ENCODE data around the gene UNK. TPM values are rescaled to one million over a fixed set of nuclear protein-coding genes. Genes with fewer than 3 reads are reported as not detected.

UNK gene
- total RNA-seq, 1 experiment from 2014 or later = 49.0 TPM

DNA sequence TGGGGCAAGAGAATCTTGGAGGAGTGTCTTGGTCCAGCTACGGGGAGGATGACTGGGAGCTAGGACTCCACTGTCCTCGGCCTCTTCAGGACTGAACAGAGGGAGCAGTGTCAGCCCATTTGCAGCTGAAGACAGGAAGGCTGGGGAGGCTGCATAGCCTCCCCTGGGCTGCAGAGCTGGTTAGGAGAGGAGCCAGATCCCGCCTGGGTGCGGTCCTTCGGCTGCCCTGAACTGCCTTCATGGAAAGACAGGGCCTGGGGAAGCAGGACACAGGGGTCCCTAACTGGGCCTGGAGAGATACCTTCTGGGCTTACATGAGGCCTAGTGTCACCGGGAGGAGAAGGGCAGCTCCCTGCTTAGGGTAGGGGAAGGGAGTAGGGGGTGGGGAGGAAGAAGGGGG is 33.0 kb downstream of the UNK start:
- H3K27me3 ChIP-seq (ENCODE audit: low read length) = no peaks in the 10 kb centered on the region

DNA sequence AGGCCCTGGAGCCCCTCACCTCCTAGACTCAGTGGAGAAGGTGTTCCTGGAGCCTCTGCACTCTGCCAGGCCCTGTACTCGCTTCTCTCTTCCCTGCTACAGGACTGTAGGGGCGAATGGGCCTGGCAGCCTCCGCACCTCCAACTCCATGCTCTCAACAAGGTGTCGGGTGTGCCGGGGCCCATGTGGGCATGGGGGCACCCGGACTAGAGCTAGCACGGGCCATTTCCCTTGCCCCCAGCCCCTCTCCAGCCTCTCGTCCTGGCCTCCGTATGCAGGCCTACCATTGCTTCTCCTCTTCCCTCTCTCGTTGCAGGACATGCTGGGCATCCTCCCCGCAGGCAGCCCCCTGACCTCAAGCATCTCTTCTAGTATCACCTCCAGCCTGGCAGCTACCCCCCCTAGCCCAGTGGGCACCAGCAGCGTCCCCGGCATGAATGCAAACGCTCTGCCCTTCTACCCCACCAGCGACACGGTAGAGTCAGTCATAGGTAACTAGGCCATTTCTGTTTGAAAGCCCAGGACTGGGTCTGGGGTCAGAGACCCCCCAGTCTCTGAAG is 33.8 kb downstream of the UNK start:
- H3K4me2 ChIP-seq (ENCODE audit: low read depth, low read length, poor library complexity, severe bottlenecking) = no peak overlapping the region
- no peaks in the 10 kb centered on the region for H3K79me2 ChIP-seq (ENCODE audit: low read length)
- H3K27ac ChIP-seq (ENCODE audit: low read length) = no peak overlapping the region
- no peak overlapping the region for H3K9ac ChIP-seq (ENCODE audit: low read length)
- no peak for DNase-seq
- H3K36me3 ChIP-seq (ENCODE audit: insufficient read depth, low read length) = peaks cover 17% of the 10 kb centered on the region
- H3K27me3 ChIP-seq (ENCODE audit: low read length) = no peaks in the 10 kb centered on the region
- no peaks in the 10 kb centered on the region for H3K9me3 ChIP-seq (ENCODE audit: low read length)
- no peaks in the 10 kb centered on the region for H4K20me1 ChIP-seq (ENCODE audit: insufficient read depth, low read depth, low read length)
- H3K4me3 ChIP-seq (ENCODE audit: low read length) = no peak overlapping the region
- H2AFZ ChIP-seq (ENCODE audit: low read length) = no peak overlapping the region
- H3K4me1 ChIP-seq (ENCODE audit: low read length) = peaks cover 19% of the 10 kb centered on the region
- H3K9me2 ChIP-seq (replicated peaks; ENCODE audit: insufficient read depth, low read length) = no peaks in the 10 kb centered on the region

More for the DNA sequence above, 33.0 kb downstream of the UNK start:
- Histone ChIP-seq H3K9ac (ENCODE audit: low read length) (no peak overlapping the region), H2AFZ (ENCODE audit: low read length) (no peak overlapping the region), H3K9me2 (replicated peaks; ENCODE audit: insufficient read depth, low read length) (no peaks in the 10 kb centered on the region), H3K27ac (ENCODE audit: low read length) (no peak overlapping the region), H4K20me1 (ENCODE audit: insufficient read depth, low read depth, low read length) (no peaks in the 10 kb centered on the region), H3K4me3 (ENCODE audit: low read length) (no peak overlapping the region), H3K4me1 (ENCODE audit: low read length) (peaks cover 20% of the 10 kb centered on the region), H3K9me3 (ENCODE audit: low read length) (no peaks in the 10 kb centered on the region), H3K79me2 (ENCODE audit: low read length) (no peaks in the 10 kb centered on the region), H3K4me2 (ENCODE audit: low read depth, low read length, poor library complexity, severe bottlenecking) (no peak overlapping the region), H3K36me3 (ENCODE audit: insufficient read depth, low read length) (peaks cover 21% of the 10 kb centered on the region)
- no peak for DNase-seq

DNA sequence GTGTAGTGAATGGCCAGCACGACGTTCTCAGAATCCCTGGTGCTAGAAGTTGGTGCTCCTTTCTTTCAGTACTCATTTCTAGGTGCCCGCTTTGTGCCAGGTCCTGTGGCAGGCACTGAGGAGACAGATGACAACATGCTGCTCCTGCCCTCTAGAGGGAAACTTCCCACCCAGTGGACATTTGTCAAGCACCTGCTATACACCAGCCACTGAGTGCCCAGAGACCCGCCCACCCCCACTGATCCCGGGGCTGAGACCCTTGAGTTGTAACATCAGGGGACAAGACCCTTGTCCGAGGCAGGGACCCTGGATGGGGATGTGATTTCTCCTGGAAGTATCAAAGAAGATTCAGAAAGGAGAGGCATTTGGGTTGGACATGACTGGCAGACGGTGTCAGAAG is 34.5 kb downstream of the UNK start:
- H3K9ac ChIP-seq (ENCODE audit: low read length) = no peak overlapping the region
- H3K27ac ChIP-seq (ENCODE audit: low read length) = no peak overlapping the region
- peaks cover 13% of the 10 kb centered on the region for H3K4me1 ChIP-seq (ENCODE audit: low read length)
- H3K9me2 ChIP-seq (replicated peaks; ENCODE audit: insufficient read depth, low read length) = no peaks in the 10 kb centered on the region
- no peaks in the 10 kb centered on the region for H3K27me3 ChIP-seq (ENCODE audit: low read length)
- no peak for DNase-seq
- peaks cover 13% of the 10 kb centered on the region for H3K36me3 ChIP-seq (ENCODE audit: insufficient read depth, low read length)
- no peak overlapping the region for H2AFZ ChIP-seq (ENCODE audit: low read length)
- H3K4me2 ChIP-seq (ENCODE audit: low read depth, low read length, poor library complexity, severe bottlenecking) = no peak overlapping the region
- H3K79me2 ChIP-seq (ENCODE audit: low read length) = no peaks in the 10 kb centered on the region
- no peak overlapping the region for H3K4me3 ChIP-seq (ENCODE audit: low read length)
- no peaks in the 10 kb centered on the region for H3K9me3 ChIP-seq (ENCODE audit: low read length)
- no peaks in the 10 kb centered on the region for H4K20me1 ChIP-seq (ENCODE audit: insufficient read depth, low read depth, low read length)

DNA sequence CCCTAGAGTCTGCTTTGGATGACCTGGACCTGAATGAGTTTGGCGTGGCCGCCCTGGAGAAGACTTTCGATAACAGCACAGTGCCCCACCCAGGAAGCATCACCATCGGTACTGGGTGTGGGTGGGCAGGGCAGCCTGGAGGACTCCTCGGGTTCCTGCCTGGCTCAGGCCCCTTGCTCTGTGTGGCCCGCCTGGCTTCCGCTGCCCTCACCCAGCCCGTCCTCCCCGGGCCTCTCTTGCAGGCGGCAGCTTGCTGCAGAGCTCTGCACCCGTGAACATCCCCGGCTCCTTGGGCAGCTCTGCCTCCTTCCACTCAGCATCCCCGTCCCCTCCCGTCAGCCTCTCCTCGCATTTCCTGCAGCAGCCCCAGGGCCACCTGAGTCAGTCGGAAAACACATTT is 35.1 kb downstream of the UNK start:
- Histone ChIP-seq H4K20me1 (ENCODE audit: insufficient read depth, low read depth, low read length) (no peaks in the 10 kb centered on the region), H2AFZ (ENCODE audit: low read length) (no peak overlapping the region), H3K79me2 (ENCODE audit: low read length) (no peaks in the 10 kb centered on the region), H3K27me3 (ENCODE audit: low read length) (no peaks in the 10 kb centered on the region), H3K9ac (ENCODE audit: low read length) (no peak overlapping the region), H3K36me3 (ENCODE audit: insufficient read depth, low read length) (peaks cover 13% of the 10 kb centered on the region), H3K9me3 (ENCODE audit: low read length) (no peaks in the 10 kb centered on the region), H3K27ac (ENCODE audit: low read length) (no peak overlapping the region), H3K9me2 (replicated peaks; ENCODE audit: insufficient read depth, low read length) (no peaks in the 10 kb centered on the region), H3K4me3 (ENCODE audit: low read length) (no peak overlapping the region), H3K4me2 (ENCODE audit: low read depth, low read length, poor library complexity, severe bottlenecking) (no peak overlapping the region), H3K4me1 (ENCODE audit: low read length) (peaks cover 9% of the 10 kb centered on the region)
- DNase-seq = no peak

DNA sequence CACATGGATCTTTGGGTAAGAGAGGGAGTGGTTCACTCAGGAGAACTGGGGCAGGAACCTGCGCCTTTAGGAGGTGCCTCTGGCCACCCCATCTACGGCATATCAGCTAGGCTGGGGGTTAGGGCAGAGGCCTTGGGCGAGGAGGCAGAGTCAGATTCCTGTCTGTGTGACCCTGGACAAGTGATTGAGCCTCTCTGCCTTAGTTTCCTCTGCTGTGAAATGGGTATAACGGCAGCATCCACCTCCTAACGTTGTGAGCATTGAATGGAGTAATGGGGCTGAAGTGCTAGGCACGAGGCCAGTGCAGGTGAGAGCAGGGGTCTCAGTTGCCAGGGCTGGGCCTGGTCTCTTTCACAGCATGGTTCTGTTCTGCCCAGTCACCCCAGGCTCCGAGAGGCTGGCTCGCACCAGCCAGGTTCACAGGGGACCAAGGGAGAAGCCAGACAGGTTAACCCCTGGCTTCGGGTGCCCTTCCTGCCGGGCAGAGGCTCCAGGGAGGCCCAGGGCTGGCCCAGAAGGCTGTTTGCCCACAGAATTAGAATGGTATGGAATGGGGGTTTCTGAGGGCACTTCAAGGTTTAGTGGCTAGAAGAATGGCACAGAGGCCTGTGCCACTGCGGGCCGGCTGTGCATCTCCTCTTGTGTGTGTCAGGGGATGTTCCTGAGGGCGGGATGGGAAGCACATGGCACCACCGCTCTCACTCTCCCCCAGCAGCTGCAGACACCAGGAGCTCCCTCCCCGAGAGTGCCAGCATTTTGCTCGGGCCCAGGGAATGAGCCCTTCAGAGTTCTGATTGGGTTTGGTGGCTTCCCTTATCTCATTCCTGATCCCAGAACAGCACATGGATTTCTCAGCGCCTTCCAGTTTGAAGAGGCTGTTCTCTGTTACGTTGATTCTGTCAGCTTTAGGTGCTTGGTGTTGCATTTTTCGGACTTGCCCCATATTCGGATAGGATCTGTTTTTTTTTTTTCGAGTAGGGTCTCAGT is 35.8 kb downstream of the UNK start:
- Histone ChIP-seq H4K20me1 (ENCODE audit: insufficient read depth, low read depth, low read length) (no peaks in the 10 kb centered on the region), H3K4me1 (ENCODE audit: low read length) (peaks cover 2% of the 10 kb centered on the region), H3K27me3 (ENCODE audit: low read length) (no peaks in the 10 kb centered on the region), H3K4me3 (ENCODE audit: low read length) (no peak overlapping the region), H3K79me2 (ENCODE audit: low read length) (no peaks in the 10 kb centered on the region), H3K9me2 (replicated peaks; ENCODE audit: insufficient read depth, low read length) (no peaks in the 10 kb centered on the region), H3K9ac (ENCODE audit: low read length) (no peak overlapping the region), H3K27ac (ENCODE audit: low read length) (no peak overlapping the region), H3K4me2 (ENCODE audit: low read depth, low read length, poor library complexity, severe bottlenecking) (no peak overlapping the region), H3K36me3 (ENCODE audit: insufficient read depth, low read length) (peaks cover 9% of the 10 kb centered on the region), H3K9me3 (ENCODE audit: low read length) (no peaks in the 10 kb centered on the region), H2AFZ (ENCODE audit: low read length) (no peak overlapping the region)
- DNase-seq = no peak

DNA sequence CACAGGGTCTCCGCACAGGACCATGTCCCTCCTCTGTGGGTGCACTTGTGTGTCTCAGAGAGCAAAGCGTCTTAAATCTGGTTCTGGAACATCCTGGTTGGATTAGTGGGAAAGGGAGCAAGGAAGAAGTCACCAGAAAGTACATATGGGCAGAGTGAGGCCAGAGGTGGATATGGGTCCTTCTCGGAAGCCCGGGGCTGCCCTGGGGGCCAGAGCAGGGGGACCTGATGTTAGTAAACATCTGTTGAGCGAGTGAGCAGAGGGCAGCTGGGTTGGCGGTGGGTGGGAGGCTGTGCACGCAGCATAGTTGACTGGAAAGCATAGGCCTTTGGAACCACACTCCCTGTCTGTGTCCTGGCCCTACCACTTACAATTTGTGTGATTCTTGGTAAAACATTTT is 36.9 kb downstream of the UNK start:
- H3K27ac ChIP-seq (ENCODE audit: low read length) = no peak overlapping the region
- H3K4me2 ChIP-seq (ENCODE audit: low read depth, low read length, poor library complexity, severe bottlenecking) = no peak overlapping the region
- no peaks in the 10 kb centered on the region for H4K20me1 ChIP-seq (ENCODE audit: insufficient read depth, low read depth, low read length)
- no peak for DNase-seq
- no peaks in the 10 kb centered on the region for H3K9me3 ChIP-seq (ENCODE audit: low read length)
- no peak overlapping the region for H3K4me3 ChIP-seq (ENCODE audit: low read length)
- no peaks in the 10 kb centered on the region; the same call in 1 of the 2 replicates for H3K4me1 ChIP-seq (ENCODE audit: low read length)
- H3K9me2 ChIP-seq (replicated peaks; ENCODE audit: insufficient read depth, low read length) = no peaks in the 10 kb centered on the region
- no peaks in the 10 kb centered on the region for H3K79me2 ChIP-seq (ENCODE audit: low read length)
- no peaks in the 10 kb centered on the region for H3K27me3 ChIP-seq (ENCODE audit: low read length)
- no peak overlapping the region for H2AFZ ChIP-seq (ENCODE audit: low read length)
- no peak overlapping the region for H3K9ac ChIP-seq (ENCODE audit: low read length)
- H3K36me3 ChIP-seq (ENCODE audit: insufficient read depth, low read length) = peaks cover 8% of the 10 kb centered on the region

DNA sequence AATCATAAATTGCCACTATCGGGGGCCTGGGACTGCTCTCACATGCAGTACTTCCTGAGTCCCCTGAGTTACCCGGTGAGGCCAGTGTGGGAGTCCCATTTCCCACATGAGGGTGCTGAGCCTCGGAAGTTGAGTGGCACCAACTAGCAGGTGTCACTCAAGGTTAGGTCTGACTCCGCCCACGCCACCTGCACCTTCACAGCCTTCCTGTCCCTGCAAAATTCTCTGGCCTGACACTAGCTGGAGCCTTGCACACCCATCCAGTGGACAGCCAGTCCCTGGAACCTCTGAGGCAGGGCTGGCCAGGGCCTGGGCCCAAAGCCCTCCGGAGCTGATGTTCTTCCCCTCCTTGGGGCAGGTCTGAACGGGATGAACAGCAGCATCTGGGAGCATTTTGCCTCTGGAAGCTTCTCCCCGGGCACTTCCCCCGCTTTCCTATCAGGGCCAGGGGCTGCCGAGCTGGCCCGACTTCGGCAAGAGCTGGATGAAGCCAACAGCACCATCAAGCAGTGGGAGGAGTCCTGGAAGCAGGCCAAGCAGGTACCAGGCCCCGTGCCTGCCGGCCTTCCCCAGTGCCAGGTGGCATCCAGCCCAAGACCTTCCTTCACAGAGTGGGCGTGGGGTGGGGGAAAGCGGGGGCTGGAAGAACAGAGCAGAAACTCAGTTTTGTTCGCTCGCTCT is 37.7 kb downstream of the UNK start:
- no peak overlapping the region for H3K9ac ChIP-seq (ENCODE audit: low read length)
- no peak overlapping the region for H3K27ac ChIP-seq (ENCODE audit: low read length)
- no peaks in the 10 kb centered on the region for H3K27me3 ChIP-seq (ENCODE audit: low read length)
- no peaks in the 10 kb centered on the region for H4K20me1 ChIP-seq (ENCODE audit: insufficient read depth, low read depth, low read length)
- peaks cover 4% of the 10 kb centered on the region for H3K4me1 ChIP-seq (ENCODE audit: low read length)
- no peak overlapping the region for H3K4me2 ChIP-seq (ENCODE audit: low read depth, low read length, poor library complexity, severe bottlenecking)
- H3K9me3 ChIP-seq (ENCODE audit: low read length) = no peaks in the 10 kb centered on the region
- no peaks in the 10 kb centered on the region for H3K9me2 ChIP-seq (replicated peaks; ENCODE audit: insufficient read depth, low read length)
- peak; percentile 58 for DNase-seq
- no peak overlapping the region for H2AFZ ChIP-seq (ENCODE audit: low read length)
- peaks cover 8% of the 10 kb centered on the region for H3K36me3 ChIP-seq (ENCODE audit: insufficient read depth, low read length)
- no peaks in the 10 kb centered on the region for H3K79me2 ChIP-seq (ENCODE audit: low read length)
- H3K4me3 ChIP-seq (ENCODE audit: low read length) = no peak overlapping the region

DNA sequence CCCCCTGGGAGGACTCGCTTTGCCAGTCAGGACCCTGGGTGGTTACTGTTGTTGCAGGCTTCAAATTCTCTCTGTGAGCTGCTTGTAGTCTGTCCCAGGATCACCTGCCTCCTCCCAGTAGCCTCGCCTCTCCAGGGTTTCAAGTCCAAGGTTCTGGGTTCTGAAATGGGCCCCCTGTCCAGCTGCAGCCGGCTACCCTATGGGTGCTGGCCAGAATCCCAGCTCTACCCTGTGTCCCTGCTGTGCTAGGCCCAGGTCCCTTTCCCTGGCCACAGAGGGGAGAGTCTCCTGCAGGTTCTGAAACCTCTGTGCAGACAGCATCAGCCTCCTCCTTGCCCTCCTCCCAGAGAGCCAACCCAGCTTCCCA is 38.2 kb downstream of the UNK start:
- H3K9me2 ChIP-seq (replicated peaks; ENCODE audit: insufficient read depth, low read length) = no peaks in the 10 kb centered on the region
- DNase-seq = no peak
- no peaks in the 10 kb centered on the region for H4K20me1 ChIP-seq (ENCODE audit: insufficient read depth, low read depth, low read length)
- H2AFZ ChIP-seq (ENCODE audit: low read length) = no peak overlapping the region
- no peak overlapping the region for H3K4me2 ChIP-seq (ENCODE audit: low read depth, low read length, poor library complexity, severe bottlenecking)
- H3K4me3 ChIP-seq (ENCODE audit: low read length) = no peak overlapping the region
- H3K27ac ChIP-seq (ENCODE audit: low read length) = no peak overlapping the region
- H3K27me3 ChIP-seq (ENCODE audit: low read length) = no peaks in the 10 kb centered on the region
- H3K4me1 ChIP-seq (ENCODE audit: low read length) = peaks cover 4% of the 10 kb centered on the region
- no peak overlapping the region for H3K9ac ChIP-seq (ENCODE audit: low read length)
- H3K9me3 ChIP-seq (ENCODE audit: low read length) = no peaks in the 10 kb centered on the region
- no peaks in the 10 kb centered on the region for H3K79me2 ChIP-seq (ENCODE audit: low read length)
- peaks cover 8% of the 10 kb centered on the region for H3K36me3 ChIP-seq (ENCODE audit: insufficient read depth, low read length)
